ENCODE measurements around the gene SCUBE3.

The SCUBE3 gene

DNA sequence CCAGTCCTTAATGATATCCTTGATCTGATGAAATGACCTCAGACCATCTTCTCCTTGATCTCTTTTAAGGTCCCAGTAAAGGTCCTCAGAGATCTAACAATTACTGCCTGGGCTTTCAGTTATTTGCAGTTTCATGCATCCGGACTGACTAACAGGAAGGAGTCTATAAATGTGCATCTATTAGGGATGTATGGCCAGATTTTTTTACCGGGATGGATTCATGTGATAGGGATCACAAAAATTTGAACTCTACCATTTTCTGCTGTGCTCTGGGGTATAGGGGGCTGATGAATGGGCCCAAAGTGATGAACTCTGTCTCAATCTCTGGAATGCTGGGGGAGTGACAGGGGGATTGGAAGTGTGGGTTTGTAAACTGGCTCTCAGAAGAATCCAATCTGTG lies 36.2 kb upstream of the SCUBE3 start:
- H3K27me3 ChIP-seq (replicated peaks; ENCODE audit: control insufficient read depth, insufficient read depth, low read length) = peaks cover 2% of the 10 kb centered on the region
- TF ChIP-seq, protein P1, sequence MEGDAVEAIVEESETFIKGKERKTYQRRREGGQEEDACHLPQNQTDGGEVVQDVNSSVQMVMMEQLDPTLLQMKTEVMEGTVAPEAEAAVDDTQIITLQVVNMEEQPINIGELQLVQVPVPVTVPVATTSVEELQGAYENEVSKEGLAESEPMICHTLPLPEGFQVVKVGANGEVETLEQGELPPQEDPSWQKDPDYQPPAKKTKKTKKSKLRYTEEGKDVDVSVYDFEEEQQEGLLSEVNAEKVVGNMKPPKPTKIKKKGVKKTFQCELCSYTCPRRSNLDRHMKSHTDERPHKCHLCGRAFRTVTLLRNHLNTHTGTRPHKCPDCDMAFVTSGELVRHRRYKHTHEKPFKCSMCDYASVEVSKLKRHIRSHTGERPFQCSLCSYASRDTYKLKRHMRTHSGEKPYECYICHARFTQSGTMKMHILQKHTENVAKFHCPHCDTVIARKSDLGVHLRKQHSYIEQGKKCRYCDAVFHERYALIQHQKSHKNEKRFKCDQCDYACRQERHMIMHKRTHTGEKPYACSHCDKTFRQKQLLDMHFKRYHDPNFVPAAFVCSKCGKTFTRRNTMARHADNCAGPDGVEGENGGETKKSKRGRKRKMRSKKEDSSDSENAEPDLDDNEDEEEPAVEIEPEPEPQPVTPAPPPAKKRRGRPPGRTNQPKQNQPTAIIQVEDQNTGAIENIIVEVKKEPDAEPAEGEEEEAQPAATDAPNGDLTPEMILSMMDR (IDR thresholded peaks at IDR 0.05; ENCODE audit: insufficient read depth, low read length, poor library complexity, severe bottlenecking) = no peak
- H3K36me3 ChIP-seq (ENCODE audit: control insufficient read depth, insufficient read depth, low read length) = no peaks in the 10 kb centered on the region
- no peak overlapping the region for H3K4me3 ChIP-seq (replicated peaks; ENCODE audit: low read depth, low read length)
- no peak for DNase-seq (ENCODE audit: extremely low read depth, insufficient read length)

DNA sequence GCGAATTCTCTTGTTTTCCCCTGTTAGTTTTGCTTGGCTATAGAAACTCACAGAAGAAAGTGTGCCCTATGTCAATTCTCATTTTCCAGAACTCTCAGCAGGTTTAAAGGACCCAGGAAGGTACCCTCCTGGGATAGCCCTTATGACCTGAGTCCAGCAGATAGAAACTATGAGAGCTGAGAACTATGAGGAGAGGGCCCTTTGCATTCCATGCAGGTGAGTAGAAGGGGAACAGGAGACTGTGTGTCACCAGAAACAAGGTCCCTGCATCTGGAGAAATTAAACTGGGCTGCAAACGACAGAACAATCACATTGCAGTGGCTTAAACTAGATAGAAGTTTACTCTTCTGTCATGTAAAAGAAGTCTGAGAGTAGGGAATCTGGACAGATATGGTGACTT lies 35.7 kb upstream of the SCUBE3 start:
- Histone ChIP-seq H3K36me3 (ENCODE audit: control insufficient read depth, insufficient read depth, low read length) (no peaks in the 10 kb centered on the region), H3K27me3 (replicated peaks; ENCODE audit: control insufficient read depth, insufficient read depth, low read length) (peaks cover 2% of the 10 kb centered on the region), H3K4me3 (replicated peaks; ENCODE audit: low read depth, low read length) (no peak overlapping the region)
- TF ChIP-seq, protein P1 (IDR thresholded peaks at IDR 0.05; ENCODE audit: insufficient read depth, low read length, poor library complexity, severe bottlenecking) = no peak
- DNase-seq (ENCODE audit: extremely low read depth, insufficient read length) = no peak

DNA sequence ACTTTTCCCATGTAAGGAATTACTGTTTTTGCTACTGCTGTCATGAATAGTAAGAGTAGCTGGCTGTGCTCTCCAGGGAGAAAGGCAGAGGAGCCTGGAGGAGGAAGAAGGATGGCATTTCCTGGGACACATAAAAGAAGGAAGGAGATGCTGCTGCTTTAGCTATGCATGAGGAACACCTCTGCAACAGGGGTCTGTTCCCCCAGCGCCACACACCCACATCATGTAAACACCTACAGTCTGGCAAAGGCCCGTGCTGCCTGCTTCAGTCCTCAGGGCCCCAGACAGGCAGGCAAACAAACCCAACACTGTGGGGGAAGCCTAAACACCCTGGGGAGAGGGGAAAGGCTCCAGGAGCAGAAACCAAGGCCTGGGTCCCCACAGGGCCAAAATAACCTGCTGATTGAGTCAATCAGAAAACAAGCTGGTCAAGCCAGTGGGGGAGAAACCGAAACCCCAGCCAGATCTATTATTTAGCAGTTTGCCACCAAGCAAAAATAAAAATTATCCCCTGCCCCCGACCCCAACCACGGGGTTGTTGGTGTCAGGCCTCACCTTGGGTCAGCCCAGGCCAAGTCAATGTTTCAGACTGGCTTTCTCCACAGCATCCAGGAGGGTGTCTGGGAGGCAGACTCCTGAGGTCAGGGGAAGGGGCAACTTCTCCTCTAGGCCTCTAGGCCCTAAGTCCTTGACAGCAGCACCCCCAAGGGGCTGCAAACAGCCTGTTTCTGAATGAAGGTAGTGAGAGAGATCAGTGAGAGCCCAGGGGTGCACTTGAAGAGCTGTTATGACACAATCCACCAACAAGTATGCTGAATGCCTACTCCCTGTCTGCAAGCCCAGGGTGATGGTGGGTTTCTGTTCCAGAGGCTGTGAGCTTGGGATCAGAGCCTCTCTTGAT lies 34.6 kb upstream of the SCUBE3 start:
- Histone ChIP-seq H3K4me3 (replicated peaks; ENCODE audit: low read depth, low read length) (no peak overlapping the region), H3K27me3 (replicated peaks; ENCODE audit: control insufficient read depth, insufficient read depth, low read length) (no peaks in the 10 kb centered on the region), H3K36me3 (ENCODE audit: control insufficient read depth, insufficient read depth, low read length) (no peaks in the 10 kb centered on the region)
- TF ChIP-seq, protein P1 (IDR thresholded peaks at IDR 0.05; ENCODE audit: insufficient read depth, low read length, poor library complexity, severe bottlenecking) = peak; percentile 34
- peak; percentile 44 for DNase-seq (ENCODE audit: extremely low read depth, insufficient read length)

DNA sequence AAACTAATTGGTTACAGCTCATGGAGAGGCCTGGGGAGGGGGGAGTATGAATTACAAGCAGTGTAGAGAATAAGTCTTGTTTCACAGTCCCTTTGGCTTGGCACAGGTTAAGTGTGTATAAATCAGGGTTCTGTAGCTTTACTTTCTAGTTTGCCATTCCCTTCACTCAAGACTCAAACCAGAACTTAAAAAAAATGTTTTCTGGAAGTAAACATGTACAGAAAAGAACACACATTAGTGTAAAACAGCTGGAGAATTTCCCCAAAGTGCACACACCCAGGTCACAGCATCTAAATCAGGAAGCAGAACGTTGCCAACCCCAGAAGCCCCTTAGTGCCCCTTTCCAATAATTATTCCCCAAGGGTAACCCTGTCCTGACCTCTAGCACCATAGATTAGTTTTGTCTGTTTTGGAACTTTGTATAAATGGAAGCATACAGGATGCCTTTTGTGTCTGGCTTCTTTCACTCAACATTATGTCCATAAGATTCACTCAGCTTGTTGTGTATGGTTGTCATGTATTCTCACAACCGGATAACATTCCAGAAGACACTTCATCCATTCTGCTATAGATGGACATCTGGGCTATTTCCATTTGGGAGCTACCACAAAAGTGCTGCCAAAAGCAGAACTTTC lies 33.7 kb upstream of the SCUBE3 start:
- Histone ChIP-seq H3K27me3 (replicated peaks; ENCODE audit: control insufficient read depth, insufficient read depth, low read length) (no peaks in the 10 kb centered on the region), H3K36me3 (ENCODE audit: control insufficient read depth, insufficient read depth, low read length) (no peaks in the 10 kb centered on the region), H3K4me3 (replicated peaks; ENCODE audit: low read depth, low read length) (no peak overlapping the region)
- DNase-seq (ENCODE audit: extremely low read depth, insufficient read length) = no peak
- TF ChIP-seq, protein P1 (IDR thresholded peaks at IDR 0.05; ENCODE audit: insufficient read depth, low read length, poor library complexity, severe bottlenecking) = no peak

DNA sequence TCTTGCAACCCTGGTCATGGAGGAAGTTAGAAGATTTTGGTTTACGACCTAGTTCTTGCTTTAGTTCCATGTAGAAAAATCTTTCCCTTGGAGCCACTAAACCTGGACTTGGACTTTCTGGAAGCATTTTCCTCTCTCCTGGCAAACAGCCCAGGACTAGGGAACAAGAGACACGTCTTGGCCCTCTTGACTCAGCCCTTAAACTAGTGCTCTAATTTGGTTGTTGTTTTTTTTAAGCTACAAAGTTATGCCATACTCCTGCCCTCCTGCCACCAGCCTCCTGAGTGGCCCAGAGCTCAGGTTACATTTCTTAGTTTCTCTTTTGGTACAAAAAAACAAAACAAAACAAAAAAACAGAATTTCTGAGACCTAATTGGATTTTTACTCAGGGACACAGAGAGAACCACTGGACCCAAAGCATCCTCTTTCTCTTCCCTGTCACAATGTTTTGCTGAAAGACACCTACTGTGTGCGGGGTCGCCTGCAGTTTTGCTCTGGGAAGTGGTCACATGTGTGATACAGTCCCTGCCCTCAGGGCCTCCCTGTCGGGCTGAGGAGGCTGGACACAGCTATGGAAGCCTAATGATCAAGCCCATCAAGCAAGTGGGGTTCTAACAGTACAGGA lies 32.3 kb upstream of the SCUBE3 start:
- no peaks in the 10 kb centered on the region for H3K36me3 ChIP-seq (ENCODE audit: control insufficient read depth, insufficient read depth, low read length)
- no peak for DNase-seq (ENCODE audit: extremely low read depth, insufficient read length)
- H3K4me3 ChIP-seq (replicated peaks; ENCODE audit: low read depth, low read length) = no peak overlapping the region
- TF ChIP-seq, protein P1 (IDR thresholded peaks at IDR 0.05; ENCODE audit: insufficient read depth, low read length, poor library complexity, severe bottlenecking) = no peak
- no peaks in the 10 kb centered on the region for H3K27me3 ChIP-seq (replicated peaks; ENCODE audit: control insufficient read depth, insufficient read depth, low read length)

Measured in GM06990 (cell line).